Neural progenitor cell (in vitro differentiated cells): ENCODE measurements around the gene HS3ST5. TPM values are rescaled to one million over a fixed set of nuclear protein-coding genes. Genes with fewer than 3 reads are reported as not detected.

Source experiments
- DNase-seq: peaks from one replicate; pipeline ENCODE4 v3.0.0-alpha.2; 2016; ENCODE audit warnings: low spot score
- H2AFZ ChIP-seq: fragments of 200-600 bp; sonication (generic); replicated peaks from 2 replicates; pipeline ENCODE4 v1.6.1; 2016; ENCODE audit warnings: antibody characterized with exemption
- H3F3A ChIP-seq: fragments of 200-600 bp; sonication (generic); 2 replicates; pipeline ENCODE4 v1.6.1; 2016; ENCODE audit warnings: antibody characterized with exemption, low read depth
- H3K27ac ChIP-seq: fragments of 200-600 bp; sonication (generic); 2 replicates; pipeline ENCODE4 v1.5.1; 2016; ENCODE audit warnings: mild to moderate bottlenecking
- H3K27me3 ChIP-seq: fragments of 200-600 bp; sonication (generic); 2 replicates; pipeline ENCODE4 v1.6.1; 2016; ENCODE audit warnings: mild to moderate bottlenecking, moderate library complexity
- H3K36me3 ChIP-seq: fragments of 200-600 bp; sonication (generic); 2 replicates; pipeline ENCODE4 v1.5.1; 2016
- H3K4me1 ChIP-seq: fragments of 200-600 bp; sonication (generic); 2 replicates; pipeline ENCODE4 v1.6.1; 2016; ENCODE audit warnings: mixed run types
- H3K4me2 ChIP-seq: fragments of 200-600 bp; sonication (generic); 2 replicates; pipeline ENCODE4 v1.6.1; 2016
- H3K4me3 ChIP-seq: fragments of 200-600 bp; sonication (generic); 2 replicates; pipeline ENCODE4 v1.5.1; 2016
- H3K79me2 ChIP-seq: fragments of 200-600 bp; sonication (generic); 2 replicates; pipeline ENCODE4 v1.6.1; 2016; ENCODE audit warnings: low read depth
- H3K9ac ChIP-seq: fragments of 200-600 bp; sonication (generic); 2 replicates; pipeline ENCODE4 v1.6.1; 2016
- H3K9me3 ChIP-seq: fragments of 200-600 bp; sonication (generic); 2 replicates; pipeline ENCODE4 v1.5.1; 2016; ENCODE audit warnings: low read depth
- H4K20me1 ChIP-seq: fragments of 200-600 bp; sonication (generic); 2 replicates; pipeline ENCODE4 v1.6.1; 2016; ENCODE audit warnings: low read depth
- H3K27ac Mint-ChIP-seq: 3 replicates; pipeline ENCODE4 v1.8.0; 2021; ENCODE audit warnings: mixed read lengths
- H3K27me3 Mint-ChIP-seq: 2 replicates; pipeline ENCODE4 v1.8.0; 2022; ENCODE audit warnings: low read depth, mild to moderate bottlenecking, inconsistent platforms, moderate library complexity, mixed read lengths; ENCODE audit not compliant: insufficient read depth
- H3K36me3 Mint-ChIP-seq: 3 replicates; pipeline ENCODE4 v1.8.0; 2021; ENCODE audit warnings: mixed read lengths
- H3K4me1 Mint-ChIP-seq: 3 replicates; pipeline ENCODE4 v1.8.0; 2021; ENCODE audit warnings: mixed read lengths
- H3K4me3 Mint-ChIP-seq: 3 replicates; pipeline ENCODE4 v1.8.0; 2021; ENCODE audit warnings: mild to moderate bottlenecking, moderate library complexity, mixed read lengths
- H3K9me3 Mint-ChIP-seq: 3 replicates; pipeline ENCODE4 v1.8.0; 2020; ENCODE audit warnings: mixed read lengths
- CTCF ChIP-seq: fragments of 200-600 bp; sonication (generic); IDR thresholded peaks from 2 replicates; pipeline ENCODE4 v1.5.1; 2017; ENCODE audit warnings: antibody characterized with exemption, mild to moderate bottlenecking
- EZH2 ChIP-seq: fragments of 200-600 bp; sonication (generic); IDR thresholded peaks from 2 replicates; pipeline ENCODE4 v1.6.1; 2017; ENCODE audit warnings: antibody characterized with exemption, mild to moderate bottlenecking, moderate library complexity
- EZH2phosphoT487 ChIP-seq: fragments of 200-600 bp; sonication (generic); IDR thresholded peaks from 2 replicates; pipeline ENCODE4 v1.6.1; 2017; ENCODE audit warnings: antibody characterized with exemption
- total RNA-seq: library from RNA; depleted of rRNA; stranded (reverse); fragments of >200 nt; gene quantifications from 2 replicates; pipeline ENCODE4 v1.2.3, GENCODE V29; 2015; ENCODE audit warnings: low replicate concordance

HS3ST5 gene
- total RNA-seq, 1 donor from 2014 or later = 0.34 TPM

GRCh38 chr6:114181664-114182063, 161.2 kb downstream of the HS3ST5 start:
- Histone ChIP-seq H3K27me3 (no peaks in the 10 kb centered on the region), H3K9me3 (no peaks in the 10 kb centered on the region), H3K4me1 (peaks cover 6% of the 10 kb centered on the region), H3K9ac (no peak overlapping the region), H3K4me3 (no peak overlapping the region), H3K79me2 (no peaks in the 10 kb centered on the region), H3K4me2 (no peak overlapping the region), H2AFZ (no peak overlapping the region), H4K20me1 (no peaks in the 10 kb centered on the region), H3K36me3 (no peaks in the 10 kb centered on the region), H3F3A (no peaks in the 10 kb centered on the region), H3K27ac (no peak overlapping the region)
- H3K27ac Mint-ChIP-seq = no peak overlapping the region
- no peak for DNase-seq
- peaks cover 2% of the 10 kb centered on the region for H3K27me3 Mint-ChIP-seq
- no peak for TF ChIP-seq EZH2phosphoT487
- no peak for TF ChIP-seq EZH2
- no peak for TF ChIP-seq CTCF
- peaks cover 4% of the 10 kb centered on the region for H3K9me3 Mint-ChIP-seq
- H3K4me3 Mint-ChIP-seq = no peak overlapping the region
- H3K4me1 Mint-ChIP-seq = peaks cover 3% of the 10 kb centered on the region
- H3K36me3 Mint-ChIP-seq = no peaks in the 10 kb centered on the region

- Mint-ChIP-seq H3K9me3 (peaks cover 4% of the 10 kb centered on the region), H3K36me3 (no peaks in the 10 kb centered on the region), H3K27me3 (peaks cover 2% of the 10 kb centered on the region), H3K4me3 (no peak overlapping the region), H3K4me1 (peaks cover 12% of the 10 kb centered on the region), H3K27ac (no peak overlapping the region)
- H3K79me2 ChIP-seq = no peaks in the 10 kb centered on the region
- H3K27me3 ChIP-seq = no peaks in the 10 kb centered on the region
- no peak overlapping the region for H3K27ac ChIP-seq
- H3K4me2 ChIP-seq = no peak overlapping the region
- H3K36me3 ChIP-seq = no peaks in the 10 kb centered on the region
- no peak overlapping the region for H3K4me3 ChIP-seq
- no peak overlapping the region for H2AFZ ChIP-seq
- H4K20me1 ChIP-seq = no peaks in the 10 kb centered on the region
- no peak for DNase-seq
- TF ChIP-seq CTCF (no peak), EZH2 (no peak), EZH2phosphoT487 (no peak)
- H3K9me3 ChIP-seq = no peaks in the 10 kb centered on the region
- no peak overlapping the region for H3K9ac ChIP-seq
- H3K4me1 ChIP-seq = peaks cover 6% of the 10 kb centered on the region
- H3F3A ChIP-seq = no peaks in the 10 kb centered on the region
Measured at GRCh38 chr6:114179411-114179810, 163.4 kb downstream of the HS3ST5 start.

- Histone ChIP-seq H3K27ac (no peak overlapping the region), H3K4me1 (peaks cover 12% of the 10 kb centered on the region), H3K79me2 (no peaks in the 10 kb centered on the region), H4K20me1 (no peaks in the 10 kb centered on the region), H3F3A (no peaks in the 10 kb centered on the region), H3K4me2 (no peak overlapping the region), H3K9ac (no peak overlapping the region), H3K36me3 (no peaks in the 10 kb centered on the region), H3K9me3 (no peaks in the 10 kb centered on the region), H3K27me3 (no peaks in the 10 kb centered on the region), H2AFZ (peak overlapping the region; percentile 48), H3K4me3 (no peak overlapping the region)
- H3K4me3 Mint-ChIP-seq = no peak overlapping the region
- H3K4me1 Mint-ChIP-seq = peaks cover 12% of the 10 kb centered on the region
- H3K27ac Mint-ChIP-seq = no peak overlapping the region
- H3K9me3 Mint-ChIP-seq = no peaks in the 10 kb centered on the region
- peaks cover 2% of the 10 kb centered on the region for H3K27me3 Mint-ChIP-seq
- H3K36me3 Mint-ChIP-seq = no peaks in the 10 kb centered on the region
- TF ChIP-seq EZH2phosphoT487 = no peak
- no peak for TF ChIP-seq EZH2
- TF ChIP-seq CTCF = no peak
- DNase-seq = no peak
Measured at GRCh38 chr6:114176726-114177125, 166.1 kb downstream of the HS3ST5 start.
